Embryonic facial prominence (tissue), 1 donor: Measurements from ENCODE around the gene SLX4.

ENCODE experiments used
- DNase-seq: peaks from one replicate; pipeline ENCODE4 v3.0.0-alpha.2; 2016; ENCODE audit errors: extremely low spot score

Gene SLX4

DNA sequence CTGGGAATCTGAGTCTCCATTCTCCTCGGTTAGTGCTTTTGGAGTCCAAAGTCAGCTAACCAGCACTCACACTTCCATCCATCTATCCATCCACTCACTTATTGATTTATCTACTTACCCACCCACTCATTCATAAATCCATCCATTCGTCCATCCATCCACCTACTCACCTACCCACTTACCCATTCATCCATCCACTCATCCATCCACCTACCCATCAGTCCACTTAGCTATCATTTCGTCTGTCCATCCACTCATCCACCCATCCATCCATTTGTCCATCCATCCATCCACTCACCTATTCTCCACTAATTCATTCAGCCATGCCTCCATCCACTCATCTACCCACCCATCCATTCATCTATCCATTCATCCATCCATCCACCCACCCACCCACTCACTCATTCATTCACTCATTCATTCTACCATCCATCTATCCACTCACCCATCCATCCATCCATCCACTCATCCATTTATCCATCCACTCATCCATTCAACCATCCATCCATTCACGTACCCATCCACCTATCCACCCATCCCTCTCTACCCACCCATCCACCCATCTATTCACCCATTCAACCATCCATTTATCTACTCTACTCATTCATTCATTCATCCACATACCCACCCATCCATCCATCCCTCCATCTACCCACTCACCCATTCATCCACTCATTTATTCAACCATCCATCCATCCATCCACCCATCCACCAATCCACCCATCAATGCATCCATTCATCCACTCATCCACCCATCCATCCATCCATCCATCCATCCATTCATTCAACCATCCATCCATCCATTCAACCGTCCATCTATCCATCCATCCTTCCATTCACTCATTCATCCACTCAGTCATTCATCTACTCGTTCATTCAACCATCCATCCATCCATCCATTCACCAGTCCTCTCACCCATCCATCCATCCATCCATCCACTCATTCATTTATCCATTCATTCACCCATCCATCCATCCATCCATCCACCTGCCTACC is 60.3 kb downstream of the SLX4 start:
- no peak for DNase-seq

- no peak for DNase-seq
These were observed 61.5 kb downstream of the SLX4 start for GRCh38 chr16:3549906-3550305.

DNA sequence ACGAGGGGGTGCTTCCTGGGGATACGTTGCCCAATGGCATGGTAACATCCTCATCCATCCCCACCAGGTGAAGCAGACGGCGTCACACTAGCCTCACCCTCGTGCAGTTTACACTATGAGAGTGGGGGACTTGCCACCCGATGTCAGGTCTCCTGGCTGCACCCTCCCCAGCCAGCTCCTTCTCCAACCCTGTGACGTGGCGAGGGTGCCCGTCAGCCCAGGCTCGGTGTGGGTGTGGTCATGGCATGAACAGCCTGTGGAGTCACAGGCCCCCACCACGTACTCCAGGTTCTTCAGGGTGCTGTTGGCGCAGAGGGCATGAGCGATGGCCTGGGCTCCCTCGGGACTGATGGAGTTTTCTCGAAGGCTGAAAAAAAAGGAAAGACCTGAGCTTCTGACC is 62.5 kb downstream of the SLX4 start:
- no peak for DNase-seq

DNA sequence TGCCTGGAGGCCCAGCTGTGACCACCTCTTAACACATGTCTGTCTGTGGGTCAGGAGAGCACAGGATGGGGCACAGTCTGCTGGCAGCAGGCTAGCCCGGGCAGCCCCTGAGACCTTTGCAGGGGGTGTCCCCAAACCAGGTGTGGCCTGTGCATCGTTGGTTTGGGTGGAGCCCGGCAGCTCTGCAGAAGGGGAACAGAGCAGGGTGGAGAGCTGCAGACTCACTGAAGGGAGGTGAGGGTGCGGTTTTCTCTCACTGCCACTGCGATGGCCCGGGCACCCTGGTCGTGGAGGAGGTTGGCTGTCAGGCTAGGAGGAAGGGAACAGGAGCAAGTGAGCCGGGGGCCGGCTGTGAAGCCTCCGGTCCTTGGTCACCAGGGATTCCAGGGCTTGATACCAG is 63.0 kb downstream of the SLX4 start:
- no peak for DNase-seq

DNA sequence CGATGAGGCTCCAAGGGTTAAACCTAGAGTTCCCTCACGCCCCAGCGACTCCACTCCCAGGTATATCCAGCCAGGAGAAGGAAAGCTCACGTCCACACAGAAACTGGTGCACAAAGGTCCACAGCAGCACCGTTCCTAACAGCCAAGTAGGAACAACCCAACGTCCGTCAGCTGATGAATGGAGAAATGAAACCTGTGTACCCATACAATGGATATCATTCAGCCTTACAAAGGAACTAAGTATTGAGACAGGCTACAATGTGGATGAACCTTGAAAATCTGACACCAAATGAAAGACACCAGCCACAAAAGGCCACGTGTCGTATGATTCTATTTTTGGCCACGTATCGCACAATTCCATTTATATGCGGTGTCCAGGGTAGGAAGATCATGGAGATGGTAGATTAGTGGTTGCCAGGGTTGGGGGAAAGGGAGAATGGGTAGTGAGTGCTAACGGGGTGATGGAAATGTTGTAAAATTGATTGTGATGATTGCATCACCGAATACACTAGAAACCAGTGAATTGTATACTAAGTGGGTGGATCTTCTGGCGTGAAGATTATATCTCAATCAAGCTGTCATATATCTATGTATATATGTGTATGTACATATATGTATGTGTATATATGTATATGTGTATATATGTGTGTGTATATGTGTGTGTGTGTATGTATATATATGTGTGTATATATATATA is 64.3 kb downstream of the SLX4 start:
- DNase-seq, result no peak

DNA sequence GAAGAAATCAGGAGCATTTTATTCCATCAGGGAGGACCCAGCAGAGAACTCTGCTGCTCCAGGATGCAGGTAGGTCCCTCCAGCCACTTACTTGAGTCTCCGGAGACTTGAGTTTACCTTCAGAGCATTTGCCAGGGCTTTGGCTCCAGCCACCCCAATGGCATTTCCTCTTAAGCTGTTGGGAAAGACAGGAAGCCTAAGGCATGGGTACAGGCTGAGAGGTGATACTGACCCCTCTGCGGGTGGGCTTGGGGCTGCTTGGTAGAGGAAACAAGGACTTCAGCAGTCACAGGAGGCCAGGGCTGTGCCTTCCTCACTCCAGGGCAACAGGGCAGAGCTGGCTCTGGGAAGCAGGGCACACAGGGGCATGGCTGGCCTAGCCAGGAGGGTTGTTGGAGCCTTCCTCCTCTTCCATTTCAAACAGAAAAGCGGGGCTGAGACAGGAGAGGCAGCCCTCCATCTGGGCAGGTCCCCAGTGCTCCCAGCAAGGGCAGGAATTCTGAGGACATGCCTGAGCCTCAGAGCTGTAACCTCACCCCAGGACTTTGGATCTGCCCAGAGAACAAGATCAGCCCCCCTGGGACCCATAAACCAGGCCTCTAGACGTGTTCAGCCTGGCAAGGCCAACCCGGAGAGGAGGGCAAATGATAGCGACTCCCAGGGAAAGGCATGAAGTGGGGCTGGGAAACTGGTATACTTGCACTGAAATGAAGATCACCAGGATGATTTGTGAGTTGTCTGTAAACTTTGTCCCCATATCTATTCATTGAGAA is 68.6 kb downstream of the SLX4 start:
- DNase-seq, result no peak

DNA sequence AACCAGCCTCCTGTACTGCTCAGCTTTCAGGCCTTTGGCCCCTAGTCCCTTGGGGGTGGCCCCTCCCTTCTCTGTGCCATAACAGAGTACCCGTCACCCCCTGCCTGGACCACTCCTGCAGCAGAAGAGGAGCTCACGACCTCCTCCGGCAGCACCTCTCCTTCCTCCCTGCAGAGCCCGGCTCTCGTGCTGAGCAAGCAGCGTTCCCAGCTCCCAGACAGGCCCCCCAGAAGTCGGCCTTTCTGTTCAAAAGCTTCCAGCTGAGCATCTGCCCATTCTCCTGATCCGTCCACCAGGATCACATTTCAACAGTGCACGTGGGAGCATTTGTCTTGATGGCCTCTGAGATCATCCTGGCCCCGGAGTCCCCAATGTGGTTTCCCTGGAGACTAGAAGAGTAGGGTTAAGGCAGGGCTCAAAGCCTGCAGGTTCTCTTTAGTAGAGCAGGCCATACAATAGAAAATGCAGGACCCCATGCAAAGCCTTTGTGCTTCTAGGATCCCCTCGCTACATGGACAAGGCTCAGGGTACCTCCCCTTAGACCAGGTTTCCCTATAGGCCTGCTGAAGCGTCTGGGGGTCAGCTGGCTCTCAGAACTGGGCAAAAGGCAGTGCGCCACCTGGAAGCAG is 69.8 kb downstream of the SLX4 start:
- DNase-seq, result no peak

DNA sequence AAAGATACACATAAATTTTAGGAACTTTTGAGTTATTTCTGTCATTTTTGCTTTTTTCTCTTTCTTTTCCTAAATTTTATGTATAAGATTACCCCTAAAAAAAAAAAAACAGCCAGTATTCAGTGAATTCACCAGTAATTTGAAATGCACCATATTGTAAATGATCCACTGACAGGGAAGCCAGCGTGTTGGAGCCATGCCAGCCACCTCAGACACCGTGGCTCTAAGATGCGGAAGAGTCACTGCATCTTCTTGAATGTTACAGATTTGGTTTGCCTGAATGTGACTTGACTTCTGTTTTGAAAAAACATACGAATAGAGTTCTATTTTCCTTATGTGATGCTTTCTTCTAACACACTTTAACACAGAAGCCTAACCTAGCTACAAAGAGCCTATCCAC is 73.2 kb downstream of the SLX4 start:
- no peak for DNase-seq

- no peak for DNase-seq
These were observed 74.6 kb downstream of the SLX4 start for GRCh38 chr16:3536851-3537250.

DNA sequence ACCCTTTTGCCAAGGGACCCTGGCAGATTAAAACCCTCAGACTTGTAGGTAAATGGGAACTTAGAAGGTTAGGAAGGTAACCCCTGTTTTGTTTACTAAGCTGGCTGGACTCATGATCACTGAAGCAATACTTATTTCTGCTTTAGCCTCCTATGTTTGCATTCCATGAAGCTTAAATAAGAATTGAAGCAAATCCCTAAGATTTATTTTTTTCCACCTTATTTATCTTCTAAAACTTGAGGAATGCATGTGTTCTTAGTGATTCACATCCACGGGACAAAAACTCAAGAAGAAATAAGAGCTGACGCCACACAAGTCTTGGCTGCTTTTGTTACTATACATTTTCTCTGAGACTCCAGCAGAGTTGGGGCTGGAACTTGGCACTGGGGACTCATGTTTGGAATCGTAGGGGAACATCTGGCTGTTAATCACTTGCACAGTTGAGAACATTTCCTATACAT is 75.1 kb downstream of the SLX4 start:
- DNase-seq, result peak; percentile 68

GRCh38 chr16:3534126-3534525 is 77.3 kb downstream of the SLX4 start:
- DNase-seq, result no peak

DNA sequence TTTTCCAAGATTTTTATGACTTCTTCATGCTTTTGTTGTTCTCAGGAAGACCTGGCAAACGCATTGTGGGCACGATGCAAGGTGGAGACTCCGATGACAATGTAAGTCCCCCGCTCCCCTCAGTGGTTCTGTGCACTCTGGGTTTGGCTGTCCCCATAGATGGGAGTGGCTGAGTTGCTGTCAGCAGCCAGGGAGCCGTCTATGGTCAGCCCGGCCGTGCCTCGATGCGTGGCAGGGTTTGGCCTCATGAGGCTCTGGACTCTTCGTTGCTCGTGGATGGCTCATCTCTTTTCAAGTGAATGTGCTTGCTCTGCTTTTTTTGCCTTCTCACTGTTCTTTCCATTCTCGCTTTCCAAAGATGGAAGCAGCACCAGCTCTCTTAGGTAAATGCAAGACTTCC is 78.7 kb downstream of the SLX4 start:
- no peak for DNase-seq
